CD4-positive, alpha-beta T cell (primary cell): Measurements from ENCODE around the gene IRX6. TPM values are rescaled to one million over a fixed set of nuclear protein-coding genes. Genes with fewer than 3 reads are reported as not detected.

Experiments used
- ATAC-seq: fragments of 200-7000 bp; cut with Tn5 transposase; one replicate; pipeline ENCODE4 v1.10.0; 2022; ENCODE audit warnings: mild to moderate bottlenecking; ENCODE audit not compliant: poor library complexity
- CTCF ChIA-PET: fragments of 350-600 bp; sonication (Branson Sonifier 250); formaldehyde crosslinking; loops from one replicate; lab custom pipeline; 2021; ENCODE audit warnings: antibody characterized with exemption, inconsistent platforms; lab: Charles Lee
- POLR2A ChIA-PET: fragments of 350-600 bp; sonication (Branson Sonifier 250); formaldehyde crosslinking; loops from one replicate; lab custom pipeline; 2021; ENCODE audit warnings: antibody characterized with exemption, inconsistent platforms; lab: Charles Lee
- DNase-seq, 14 experiments: peaks; one replicate each; pipeline ENCODE4 v3.0.0-alpha.2; 2013 to 2020; ENCODE audit warnings: mixed read lengths in 2 of 14
- H3K27ac ChIP-seq, 2 donors: one replicate each; pipeline versions ENCODE4 v1.5.1 to v1.7.0; 2013; ENCODE audit warnings: low read length in 2 of 2, low read depth in 1 of 2, mild to moderate bottlenecking in 1 of 2
- H3K27me3 ChIP-seq, 2 experiments: 1 replicate in 1 of 2; 2 replicates in 1 of 2; pipeline versions ENCODE4 v1.6.1 to v1.7.0; 2013; ENCODE audit warnings: low read length in 2 of 2, control low read depth in 1 of 2, mild to moderate bottlenecking in 1 of 2, moderate library complexity in 1 of 2; ENCODE audit not compliant: insufficient read depth in 2 of 2, control insufficient read depth in 1 of 2
- H3K36me3 ChIP-seq: one replicate; pipeline ENCODE4 v1.6.1; 2013; ENCODE audit warnings: low read length, control low read depth; ENCODE audit not compliant: insufficient read depth
- H3K4me1 ChIP-seq: one replicate; pipeline ENCODE4 v1.6.1; 2013; ENCODE audit warnings: low read length, control low read depth; ENCODE audit not compliant: insufficient read depth
- H3K4me3 ChIP-seq: one replicate; pipeline ENCODE4 v1.5.1; 2013; ENCODE audit warnings: mild to moderate bottlenecking, low read length, moderate library complexity
- H3K9me3 ChIP-seq, 2 experiments: 1 replicate in 1 of 2; 2 replicates in 1 of 2; pipeline versions ENCODE4 v1.6.1 to v1.7.0; 2013; ENCODE audit warnings: low read length in 2 of 2, mild to moderate bottlenecking in 2 of 2, control low read depth in 1 of 2, moderate library complexity in 1 of 2; ENCODE audit not compliant: control insufficient read depth in 1 of 2, insufficient read depth in 1 of 2
- H3K27ac Mint-ChIP-seq: one replicate; pipeline ENCODE4 v1.8.0; 2020; ENCODE audit warnings: mixed read lengths
- H3K27me3 Mint-ChIP-seq: one replicate; pipeline ENCODE4 v1.8.0; 2021; ENCODE audit warnings: mixed read lengths
- H3K36me3 Mint-ChIP-seq: one replicate; pipeline ENCODE4 v1.8.0; 2021; ENCODE audit warnings: low read depth, mixed read lengths
- H3K4me1 Mint-ChIP-seq: one replicate; pipeline ENCODE4 v1.8.0; 2021; ENCODE audit warnings: low read depth, mixed read lengths
- H3K4me3 Mint-ChIP-seq: one replicate; pipeline ENCODE4 v1.8.0; 2020; ENCODE audit warnings: mild to moderate bottlenecking, mixed read lengths
- H3K9me3 Mint-ChIP-seq: one replicate; pipeline ENCODE4 v1.8.0; 2020; ENCODE audit warnings: mixed read lengths
- intact Hi-C, 2 experiments: fragments of 100-400 bp; cut with DNase I in 1 of 2; cut with micrococcal nuclease in 1 of 2; formaldehyde crosslinking; loops; one replicate each; pipeline versions ENCODE4 v1.15.1 to v1.9.0; 2023 to 2025; cut with DNase I, micrococcal nuclease
- total RNA-seq, 174 experiments: library from RNA in 2 of 174; stranded (reverse) in 2 of 174; gene quantifications; one replicate each; pipeline ENCODE4 v1.2.3 and lab custom pipeline; 2021 to 2026
- TF ChIP-seq, protein P1 (sequence below): fragments of 200-600 bp; IDR thresholded peaks from one replicate; pipeline ENCODE4 v1.8.0; 2022; ENCODE audit warnings: antibody characterized with exemption, mild to moderate bottlenecking

Gene IRX6
- total RNA-seq, 2 experiments from 2014 or later = not detected

DNA sequence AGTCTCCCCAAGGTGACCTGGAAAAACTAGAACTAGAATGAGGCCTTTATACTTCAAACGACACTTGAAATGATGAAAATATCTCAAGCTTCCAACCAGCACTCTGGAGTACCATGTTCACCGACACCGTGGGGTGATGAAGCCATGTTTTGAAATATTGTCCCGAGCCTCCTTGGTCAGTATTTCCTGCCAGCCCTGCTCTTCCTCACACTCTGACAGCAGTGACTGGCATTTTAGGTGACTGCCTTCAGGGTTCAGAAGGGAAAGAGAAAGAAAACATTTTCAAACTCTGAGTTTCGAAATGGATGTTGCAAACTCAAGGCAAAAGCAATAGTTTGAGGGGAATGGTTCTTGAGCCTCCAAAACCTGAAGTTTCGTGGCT is 39.3 kb upstream of the IRX6 start:
- ChIA-PET CTCF (no interaction called here), POLR2A (no interaction called here)
- DNase-seq (no peak), ATAC-seq (no peak)
- Histone ChIP-seq H3K4me1 (no peaks in the 10 kb centered on the region), H3K9me3 (peaks cover 0 to 6% of the 10 kb centered on the region in 2 experiments), H3K4me3 (no peak overlapping the region), H3K36me3 (no peaks in the 10 kb centered on the region), H3K27ac (no peak overlapping the region), H3K27me3 (peaks cover 0 to 4% of the 10 kb centered on the region in 2 experiments)
- Mint-ChIP-seq H3K27me3 (peaks cover 17% of the 10 kb centered on the region), H3K4me3 (no peak overlapping the region), H3K4me1 (no peaks in the 10 kb centered on the region), H3K36me3 (no peaks in the 10 kb centered on the region), H3K27ac (no peak overlapping the region), H3K9me3 (peaks cover 9% of the 10 kb centered on the region)
- TF ChIP-seq, protein P1, sequence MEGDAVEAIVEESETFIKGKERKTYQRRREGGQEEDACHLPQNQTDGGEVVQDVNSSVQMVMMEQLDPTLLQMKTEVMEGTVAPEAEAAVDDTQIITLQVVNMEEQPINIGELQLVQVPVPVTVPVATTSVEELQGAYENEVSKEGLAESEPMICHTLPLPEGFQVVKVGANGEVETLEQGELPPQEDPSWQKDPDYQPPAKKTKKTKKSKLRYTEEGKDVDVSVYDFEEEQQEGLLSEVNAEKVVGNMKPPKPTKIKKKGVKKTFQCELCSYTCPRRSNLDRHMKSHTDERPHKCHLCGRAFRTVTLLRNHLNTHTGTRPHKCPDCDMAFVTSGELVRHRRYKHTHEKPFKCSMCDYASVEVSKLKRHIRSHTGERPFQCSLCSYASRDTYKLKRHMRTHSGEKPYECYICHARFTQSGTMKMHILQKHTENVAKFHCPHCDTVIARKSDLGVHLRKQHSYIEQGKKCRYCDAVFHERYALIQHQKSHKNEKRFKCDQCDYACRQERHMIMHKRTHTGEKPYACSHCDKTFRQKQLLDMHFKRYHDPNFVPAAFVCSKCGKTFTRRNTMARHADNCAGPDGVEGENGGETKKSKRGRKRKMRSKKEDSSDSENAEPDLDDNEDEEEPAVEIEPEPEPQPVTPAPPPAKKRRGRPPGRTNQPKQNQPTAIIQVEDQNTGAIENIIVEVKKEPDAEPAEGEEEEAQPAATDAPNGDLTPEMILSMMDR = no peak
- intact Hi-C loops = no loop called here

DNA sequence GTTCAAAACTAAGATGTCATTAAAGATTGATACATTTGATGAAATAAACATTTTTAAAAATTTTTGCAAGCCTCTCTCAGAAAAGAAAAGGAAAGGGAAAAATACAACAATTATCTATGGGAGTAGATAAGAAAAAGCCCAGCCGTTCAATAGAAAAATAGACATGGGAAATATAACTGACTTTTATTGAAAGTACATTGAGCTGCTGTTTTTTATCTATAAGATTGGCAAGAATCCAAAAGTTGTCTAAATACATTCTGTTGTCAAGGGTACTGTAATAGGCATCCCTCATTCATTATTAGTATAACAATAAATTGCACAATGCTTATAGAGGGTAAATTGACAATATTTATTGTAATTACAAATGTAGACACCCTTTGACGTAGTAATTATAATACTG is 38.4 kb upstream of the IRX6 start:
- H3K27ac Mint-ChIP-seq = no peak overlapping the region
- H3K27ac ChIP-seq = no peak overlapping the region
- peaks cover 0 to 4% of the 10 kb centered on the region in 2 experiments for H3K27me3 ChIP-seq
- DNase-seq (no peak), ATAC-seq (no peak)
- ChIA-PET CTCF (no interaction called here), POLR2A (no interaction called here)
- intact Hi-C loops = no loop called here
- H3K27me3 Mint-ChIP-seq = peaks cover 17% of the 10 kb centered on the region
- no peak overlapping the region for H3K4me3 Mint-ChIP-seq
- no peaks in the 10 kb centered on the region for H3K36me3 ChIP-seq
- H3K4me1 ChIP-seq = no peaks in the 10 kb centered on the region
- no peak overlapping the region for H3K4me3 ChIP-seq
- no peaks in the 10 kb centered on the region for H3K36me3 Mint-ChIP-seq
- no peaks in the 10 kb centered on the region for H3K4me1 Mint-ChIP-seq
- H3K9me3 ChIP-seq = peaks cover 0 to 6% of the 10 kb centered on the region in 2 experiments
- peaks cover 9% of the 10 kb centered on the region for H3K9me3 Mint-ChIP-seq
- TF ChIP-seq, protein P1 = no peak

DNA sequence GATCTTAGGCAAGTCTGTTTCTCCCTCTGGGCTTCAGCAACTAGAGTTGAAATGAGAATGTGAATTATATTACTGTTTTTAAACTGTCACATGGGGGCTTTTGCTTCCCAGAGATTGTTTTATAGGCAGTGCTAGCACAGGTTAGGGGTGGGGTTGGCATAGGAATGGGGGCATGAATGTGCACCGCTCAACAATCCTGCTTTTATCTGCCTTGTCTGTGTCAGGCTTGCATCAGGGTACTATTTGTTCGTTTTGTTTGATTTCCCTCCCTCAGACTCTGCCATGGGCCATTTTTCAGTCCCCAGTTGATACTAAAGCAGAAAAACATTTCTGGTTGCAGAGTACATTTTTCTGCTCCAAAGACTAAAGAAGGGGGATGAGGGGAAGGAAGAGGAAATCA is 34.6 kb upstream of the IRX6 start:
- intact Hi-C loops = no loop called here
- DNase-seq (no peak), ATAC-seq (no peak)
- H3K9me3 ChIP-seq = peaks cover 0 to 6% of the 10 kb centered on the region in 2 experiments
- H3K27ac Mint-ChIP-seq = no peak overlapping the region
- no peaks in the 10 kb centered on the region for H3K36me3 ChIP-seq
- ChIA-PET POLR2A (no interaction called here), CTCF (no interaction called here)
- no peak overlapping the region for H3K4me3 Mint-ChIP-seq
- TF ChIP-seq, protein P1 = no peak
- peaks cover 2% of the 10 kb centered on the region for H3K27me3 Mint-ChIP-seq
- H3K36me3 Mint-ChIP-seq = no peaks in the 10 kb centered on the region
- H3K27me3 ChIP-seq = peaks cover 0 to 4% of the 10 kb centered on the region in 2 experiments
- H3K9me3 Mint-ChIP-seq = peaks cover 9% of the 10 kb centered on the region
- no peak overlapping the region for H3K4me3 ChIP-seq
- no peak overlapping the region for H3K27ac ChIP-seq
- H3K4me1 ChIP-seq = no peaks in the 10 kb centered on the region
- H3K4me1 Mint-ChIP-seq = no peaks in the 10 kb centered on the region
